Heart left ventricle (tissue), 16 donors: ENCODE measurements around the gene IFI27L1. TPM values are rescaled to one million over a fixed set of nuclear protein-coding genes. Genes with fewer than 3 reads are reported as not detected.

Experiments used
- ATAC-seq, 4 donors: fragments of 200-7000 bp; cut with Tn5 transposase; one replicate each; pipeline ENCODE4 v1.9.1; 2020 to 2022; ENCODE audit warnings: moderate library complexity in 4 of 4, mild to moderate bottlenecking in 3 of 4, moderate number of reproducible peaks in 1 of 4
- DNase-seq, 5 donors: peaks; one replicate each; pipeline ENCODE4 v3.0.0-alpha.2; 2020
- H3K27ac ChIP-seq, 12 donors: fragments of 200-600 bp; sonication (generic) in 4 of 12; one replicate each; pipeline versions ENCODE4 v1.5.0 to v1.8.0; 2016 to 2022; ENCODE audit warnings: mild to moderate bottlenecking in 2 of 12
- H3K27me3 ChIP-seq, 9 donors: fragments of 200-600 bp; sonication (generic) in 2 of 9; one replicate each; pipeline versions ENCODE4 v1.5.1 to v1.8.0; 2016 to 2022; ENCODE audit warnings: mild to moderate bottlenecking in 3 of 9
- H3K36me3 ChIP-seq, 9 donors: fragments of 200-600 bp; sonication (generic) in 2 of 9; one replicate each; pipeline versions ENCODE4 v1.5.0 to v1.8.0; 2018 to 2022; ENCODE audit warnings: mild to moderate bottlenecking in 2 of 9
- H3K4me1 ChIP-seq, 12 donors: fragments of 200-600 bp; sonication (generic) in 4 of 12; one replicate each; pipeline versions ENCODE4 v1.5.0 to v1.8.0; 2016 to 2022; ENCODE audit warnings: mild to moderate bottlenecking in 3 of 12
- H3K4me3 ChIP-seq, 12 donors: fragments of 200-600 bp; sonication (generic) in 4 of 12; one replicate each; pipeline versions ENCODE4 v1.5.0 to v1.8.0; 2017 to 2022; ENCODE audit warnings: mild to moderate bottlenecking in 9 of 12, moderate library complexity in 4 of 12
- H3K9me3 ChIP-seq, 12 donors: fragments of 200-600 bp; sonication (generic) in 4 of 12; one replicate each; pipeline versions ENCODE4 v1.5.0 to v1.8.0; 2016 to 2022; ENCODE audit warnings: mild to moderate bottlenecking in 1 of 12
- POLR2A ChIP-seq, 2 donors: fragments of 450-650 bp; IDR thresholded peaks; one replicate each; pipeline ENCODE4 v1.6.1; 2017; ENCODE audit warnings: antibody characterized with exemption in 2 of 2, mild to moderate bottlenecking in 2 of 2, moderate library complexity in 2 of 2
- WGBS, 4 donors: extraction: QIAGEN DNeasy Blood & Tissue Kit in 2 of 4; methylation state at CpG; one replicate each; pipeline versions ENCODE4 v1.1.5 to v1.1.7; 2013 to 2018; 5-methylcytosine and 5-hydroxymethylcytosine counted together
- intact Hi-C, 10 donors: fragments of 100-400 bp; cut with DNase I; formaldehyde crosslinking; loops; one replicate each; pipeline versions ENCODE4 v1.11.1 to v1.14.2; 2022
- long read RNA-seq, 3 donors: library from polyadenylated mRNA; unstranded; transcript quantifications; one replicate each; pipeline ENCODE4 v2.0.0, GENCODE V29; 2020 to 2021
- polyA plus RNA-seq, 2 donors: library from polyadenylated mRNA; stranded (reverse); fragments of 200-250 nt; gene quantifications; one replicate each; pipeline ENCODE4 v1.2.3, GENCODE V29; 2013
- total RNA-seq, 9 donors: library from RNA; depleted of rRNA in 2 of 9; stranded (reverse); fragments of >200 nt in 2 of 9; fragmentation: NEBNext Ultra II Directional in 3 of 9; extraction: Animal tissue kit (Norgen Biotek cat#: 25700) in 3 of 9; gene quantifications; one replicate each; pipeline versions ENCODE4 v1.1.0 to v1.2.4, GENCODE V29; 2016 to 2023
- TF ChIP-seq, protein P1 (sequence below), 12 donors: fragments of 200-600 bp; sonication (generic) in 4 of 12; IDR thresholded peaks; one replicate each; pipeline versions ENCODE4 v1.5.0 to v1.8.0; 2018 to 2022; ENCODE audit warnings: antibody characterized with exemption in 12 of 12, mild to moderate bottlenecking in 5 of 12
- donor health status: ischemic (EF 13 %, LVEDD 7.1; RV severe dilation, severe dysfunction).
- donor health status: healthy with polysubstance abuse.
- donor health status: DM: no; HTN: yes; CAD: no.
- donor health status: DM: no; HTN: no; CAD: no.
- donor health status: ischemic (EF 25% LVEDD 6.9; RV normal size, moderate dysfunction).
- donor health status: ischemic (EF 25% LVEDD 5.7; RV mildly dilated, moderate dysfunction).
- donor health status: healthy.
- donor health status: DM: yes; HTN: yes; CAD: no.
- donor health status: ischemic (EF 35%, LVEDD 5.7; RV mildly dilated, moderate dysfunction).
- donor health status: nonischemic (EF 11% LVEDD 7.7; RV severe dilation, severe dysfunction).
- donor health status: DM: yes; HTN: yes; CAD: no.
- donor health status: PGD.
- donor health status: ischemic (EF 29% LVEDD 5.4; RV normal size, mild dysfunction).
- donor health status: nonischemic (EF 23%, LVEDD 6.1; RV moderate dilation, normal function).

IFI27L1 gene, protein sequence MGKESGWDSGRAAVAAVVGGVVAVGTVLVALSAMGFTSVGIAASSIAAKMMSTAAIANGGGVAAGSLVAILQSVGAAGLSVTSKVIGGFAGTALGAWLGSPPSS
- 10 to 100 TPM in 7 of 9 donors, 1 to 10 TPM in 2; 8.9 to 30.8 (median 16.0) TPM for total RNA-seq
- polyA plus RNA-seq = 10 to 100 TPM; 19.4 to 45.0 TPM
- long read RNA-seq, donor 1, partial matches to known transcripts = 0 of 9 reads
- long read RNA-seq, donor 1, other reads (novel, unspliced or antisense) = 4 of 9 reads
- long read RNA-seq, donor 2, partial matches to known transcripts = 0 of 3 reads
- long read RNA-seq, donor 2, other reads (novel, unspliced or antisense) = 3 of 3 reads
- long read RNA-seq, donor 3, partial matches to known transcripts = 0 of 4 reads
- long read RNA-seq, donor 3, other reads (novel, unspliced or antisense) = 4 of 4 reads

DNA sequence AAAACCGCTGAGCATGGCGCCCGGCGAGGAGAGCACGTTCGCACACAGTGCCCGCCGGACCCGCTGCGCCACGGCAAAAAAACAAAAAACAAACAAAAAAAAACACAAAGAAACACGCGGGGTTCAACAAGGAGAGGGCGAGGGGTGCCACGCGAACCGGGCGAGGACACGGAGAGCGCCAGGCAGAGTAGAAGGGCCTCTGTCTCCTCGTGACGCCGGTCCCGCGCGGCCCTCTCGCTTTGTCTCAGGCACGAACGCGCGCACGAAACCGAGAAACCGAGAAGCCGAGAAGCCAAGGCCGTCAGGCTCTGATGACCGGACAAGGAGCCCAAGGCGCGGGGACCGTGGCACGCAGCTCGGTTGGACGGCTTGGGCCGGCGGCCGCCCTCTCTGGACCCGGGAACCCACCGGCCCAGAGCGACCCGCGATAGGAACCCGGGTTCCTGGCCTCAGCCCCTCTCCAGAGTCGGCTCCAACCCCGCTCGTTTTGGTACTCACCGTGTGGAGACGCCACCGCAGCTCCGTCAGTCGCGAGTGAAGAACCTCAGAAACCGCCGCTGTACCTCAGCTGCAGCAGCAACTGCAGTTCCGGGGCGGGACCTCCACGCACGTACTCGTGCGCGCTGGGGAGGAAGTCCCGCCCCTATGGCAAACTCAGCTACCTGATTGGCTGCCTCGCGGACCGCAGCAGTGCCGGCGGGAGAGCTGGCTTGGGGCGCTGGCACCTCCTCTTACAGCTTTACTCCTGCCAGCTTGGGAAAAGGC, at the start of gene IFI27L1, which contains the start of gene DDX24:
Gene IFI27L1, plus strand, starts transcription at position 690 of the 765 bp plus-strand sequence. CDS start 15,628 bp downstream, outside the sequence.
Gene DDX24, minus strand, starts transcription at position 582 of the 765 bp plus-strand sequence. CDS start 1,460 bp downstream, outside the sequence.
- ATAC-seq = peak; percentile 99 to 100 (median 100)
- intact Hi-C loops = loop anchor here in 3 of 10 donors (2.0 to 5.0 kb wide), 4 partner anchors 30 to 51 kb away; partner anchors contain the start of genes IFI27L2 (in 2 of the 3) and IFI27 (in 1 of the 3)

DNA sequence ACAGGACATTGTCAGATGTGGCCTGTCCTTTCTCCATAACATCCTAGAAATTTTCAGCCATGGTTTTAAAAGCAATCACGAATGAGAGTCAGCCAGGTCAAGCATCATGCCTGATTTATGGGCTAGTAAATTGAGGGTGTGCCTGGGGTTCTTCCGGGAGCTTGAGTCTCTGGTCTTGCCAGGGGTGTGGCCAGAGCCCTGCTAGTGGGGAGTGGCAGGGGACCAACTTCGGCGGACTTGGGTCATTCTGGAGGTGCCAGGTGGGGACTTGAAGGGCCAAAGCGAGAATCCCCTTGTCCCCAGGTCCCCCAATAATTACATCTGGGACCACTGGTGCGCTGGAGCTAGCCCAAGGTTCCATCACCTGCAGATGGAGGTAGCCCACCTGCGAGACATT, 49.2 kb upstream of the IFI27L1 start:
- Histone ChIP-seq H3K9me3 (peaks cover 0 to 4% (median 0%) of the 10 kb centered on the region in 12 donors), H3K4me1 (peaks cover 0 to 16% (median 2%) of the 10 kb centered on the region in 12 donors), H3K4me3 (no peak overlapping the region), H3K36me3 (no peaks in the 10 kb centered on the region), H3K27ac (no peak overlapping the region), H3K27me3 (no peaks in the 10 kb centered on the region)
- DNase-seq (no peak), ATAC-seq (no peak)
- TF ChIP-seq, protein P1, sequence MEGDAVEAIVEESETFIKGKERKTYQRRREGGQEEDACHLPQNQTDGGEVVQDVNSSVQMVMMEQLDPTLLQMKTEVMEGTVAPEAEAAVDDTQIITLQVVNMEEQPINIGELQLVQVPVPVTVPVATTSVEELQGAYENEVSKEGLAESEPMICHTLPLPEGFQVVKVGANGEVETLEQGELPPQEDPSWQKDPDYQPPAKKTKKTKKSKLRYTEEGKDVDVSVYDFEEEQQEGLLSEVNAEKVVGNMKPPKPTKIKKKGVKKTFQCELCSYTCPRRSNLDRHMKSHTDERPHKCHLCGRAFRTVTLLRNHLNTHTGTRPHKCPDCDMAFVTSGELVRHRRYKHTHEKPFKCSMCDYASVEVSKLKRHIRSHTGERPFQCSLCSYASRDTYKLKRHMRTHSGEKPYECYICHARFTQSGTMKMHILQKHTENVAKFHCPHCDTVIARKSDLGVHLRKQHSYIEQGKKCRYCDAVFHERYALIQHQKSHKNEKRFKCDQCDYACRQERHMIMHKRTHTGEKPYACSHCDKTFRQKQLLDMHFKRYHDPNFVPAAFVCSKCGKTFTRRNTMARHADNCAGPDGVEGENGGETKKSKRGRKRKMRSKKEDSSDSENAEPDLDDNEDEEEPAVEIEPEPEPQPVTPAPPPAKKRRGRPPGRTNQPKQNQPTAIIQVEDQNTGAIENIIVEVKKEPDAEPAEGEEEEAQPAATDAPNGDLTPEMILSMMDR (IDR thresholded peaks at IDR 0.05) = no peak
- TF ChIP-seq POLR2A (IDR thresholded peaks at IDR 0.05) = no peak
- intact Hi-C loops = loop anchor here in 2 of 10 donors (10.0 kb wide), 1 partner anchor 453 kb away; no protein-coding TSS in a partner anchor
- WGBS, 4 donors = 85 to 94% (median 91%) methylated on average over 6 to 7 of the region's 7 CpGs

More for the DNA sequence above, at the start of gene IFI27L1, which contains the start of gene DDX24:
- H3K27me3 ChIP-seq = no peaks in the 10 kb centered on the region
- H3K4me1 ChIP-seq = peaks cover 12 to 53% (median 42%) of the 10 kb centered on the region in 12 donors
- 0 to 1% (median 1%) methylated on average over 56 to 77 of the region's 77 CpGs for WGBS, 4 donors
- peak within 1 kb of the TSS; percentile 71 to 100 (median 90) for H3K4me3 ChIP-seq
- H3K36me3 ChIP-seq = peaks cover 0 to 36% (median 17%) of the 10 kb centered on the region in 9 donors
- peak within 1 kb of the TSS; percentile 81 to 95 (median 91) for H3K27ac ChIP-seq
- TF ChIP-seq, protein P1 (IDR thresholded peaks at IDR 0.05) = peak in 1 of 12 donors; percentile 13
- TF ChIP-seq POLR2A (IDR thresholded peaks at IDR 0.05) = peak; percentile 89 to 97
- peaks cover 0 to 5% (median 0%) of the 10 kb centered on the region in 12 donors for H3K9me3 ChIP-seq
- peak; percentile 96 to 98 (median 98) for DNase-seq

DNA sequence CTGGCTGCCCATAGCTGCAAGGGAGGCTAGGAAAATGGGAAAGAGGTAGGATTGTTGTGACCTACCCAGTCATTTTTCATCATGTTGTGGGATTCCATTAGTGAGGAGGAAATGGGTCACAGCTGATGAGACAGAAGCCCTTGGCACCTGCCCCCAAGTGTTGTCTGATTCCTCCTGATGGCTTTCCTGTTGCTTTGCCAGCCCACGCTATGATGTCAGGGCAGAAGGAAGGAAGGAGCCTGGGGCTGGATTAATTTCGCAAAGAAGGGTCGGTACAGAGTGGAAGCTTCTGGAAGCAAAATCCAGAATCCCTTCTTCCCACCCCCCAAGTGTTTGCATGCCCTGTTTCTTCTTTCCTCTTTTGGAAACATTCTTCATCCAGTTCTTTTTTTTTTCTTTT, 46.2 kb upstream of the IFI27L1 start:
- Histone ChIP-seq H3K4me3 (no peak overlapping the region), H3K27me3 (no peaks in the 10 kb centered on the region), H3K27ac (no peak overlapping the region), H3K36me3 (no peaks in the 10 kb centered on the region), H3K4me1 (peaks cover 0 to 13% (median 0%) of the 10 kb centered on the region in 12 donors), H3K9me3 (peaks cover 0 to 4% (median 0%) of the 10 kb centered on the region in 12 donors)
- TF ChIP-seq, protein P1 (IDR thresholded peaks at IDR 0.05) = no peak
- TF ChIP-seq POLR2A (IDR thresholded peaks at IDR 0.05) = no peak
- 79 to 89% (median 84%) methylated on average over 3 of the region's 3 CpGs for WGBS, 4 donors
- ATAC-seq (no peak), DNase-seq (no peak)
- intact Hi-C loops = loop anchor here in 6 of 10 donors (5.0 to 10.0 kb wide), 3 partner anchors 142 to 452 kb away; no protein-coding TSS in a partner anchor
